H1 (cell line): ENCODE results near the gene KRTAP3-1. TPM values are rescaled to one million over a fixed set of nuclear protein-coding genes. Genes with fewer than 3 reads are reported as not detected.

Experiments
- CTCF ChIA-PET: fragments of 300-600 bp; sonication (Branson Sonifier 250); formaldehyde crosslinking; loops from one replicate; lab custom pipeline; 2021; ENCODE audit not compliant: partially characterized antibody; lab: Charles Lee
- POLR2A ChIA-PET: fragments of 300-600 bp; sonication (Branson Sonifier 250); formaldehyde crosslinking; loops from one replicate; lab custom pipeline; 2021; ENCODE audit warnings: inconsistent platforms; ENCODE audit not compliant: partially characterized antibody; lab: Charles Lee
- DNase-seq, 2 experiments: peaks; one replicate each; pipeline versions ENCODE4 v3.0.0 to v3.0.0-alpha.2; 2010 to 2022; ENCODE audit warnings: low spot score in 2 of 2, low read depth in 1 of 2, mixed read lengths in 1 of 2
- FAIRE-seq: peaks from 2 replicates; lab custom pipeline; 2011; peaks lifted over from hg19 to GRCh38; lab: Jason Lieb, UNC
- H2AFZ ChIP-seq: 2 replicates; pipeline ENCODE4 v1.8.1; 2012; ENCODE audit warnings: low read length, inconsistent platforms
- H2AK5ac ChIP-seq: 2 replicates; pipeline ENCODE4 v1.6.1; 2013; ENCODE audit warnings: low read depth, low read length
- H2BK120ac ChIP-seq: replicated peaks from 2 replicates; pipeline ENCODE3; 2013; ENCODE audit warnings: low read depth, low read length, inconsistent platforms
- H2BK12ac ChIP-seq: 2 replicates; pipeline ENCODE4 v1.6.1; 2013; ENCODE audit warnings: low read depth, low read length
- H2BK15ac ChIP-seq: 2 replicates; pipeline ENCODE4 v1.6.1; 2013; ENCODE audit warnings: low read length
- H2BK20ac ChIP-seq: 2 replicates; pipeline ENCODE4 v1.6.1; 2013; ENCODE audit warnings: low read length
- H2BK5ac ChIP-seq: 2 replicates; pipeline ENCODE4 v1.6.1; 2013; ENCODE audit warnings: low read depth, low read length
- H3K14ac ChIP-seq: 2 replicates; pipeline ENCODE4 v1.6.1; 2013; ENCODE audit warnings: inconsistent platforms; ENCODE audit not compliant: insufficient read length
- H3K18ac ChIP-seq: 2 replicates; pipeline ENCODE4 v1.6.1; 2013; ENCODE audit warnings: low read length; ENCODE audit errors: extremely low read depth
- H3K23ac ChIP-seq: 2 replicates; pipeline ENCODE4 v1.6.1; 2013; ENCODE audit warnings: inconsistent platforms; ENCODE audit not compliant: insufficient read length
- H3K23me2 ChIP-seq: 2 replicates; pipeline ENCODE4 v1.6.1; 2013; ENCODE audit warnings: low read depth, low read length
- H3K27ac ChIP-seq: 2 replicates; pipeline ENCODE4 v1.6.1; 2011; ENCODE audit warnings: low read depth, low read length, inconsistent platforms
- H3K27me3 ChIP-seq, 4 experiments: replicated peaks in 1 of 4; 1 replicate in 1 of 4; 2 replicates in 3 of 4; pipeline versions ENCODE4 v1.6.1 to v1.8.1; 2011 to 2013; ENCODE audit warnings: low read length in 3 of 4, mild to moderate bottlenecking in 3 of 4, inconsistent platforms in 2 of 4, mixed read lengths in 2 of 4, moderate library complexity in 1 of 4; ENCODE audit not compliant: control insufficient read depth in 3 of 4, insufficient read depth in 3 of 4; ENCODE audit errors: extremely low read depth in 1 of 4
- H3K36me3 ChIP-seq, 4 experiments: 2 replicates each; pipeline versions ENCODE4 v1.6.1 to v1.8.1; 2011 to 2013; ENCODE audit warnings: mild to moderate bottlenecking in 4 of 4, low read length in 3 of 4, moderate library complexity in 2 of 4, control low read depth in 1 of 4, inconsistent platforms in 1 of 4; ENCODE audit not compliant: insufficient read depth in 4 of 4, control insufficient read depth in 2 of 4
- H3K4ac ChIP-seq: replicated peaks from 2 replicates; pipeline ENCODE3; 2013; ENCODE audit warnings: low read length, low read depth, mixed read lengths, inconsistent platforms; ENCODE audit not compliant: insufficient read length
- H3K4me1 ChIP-seq, 4 experiments: replicated peaks in 1 of 4; 1 replicate in 1 of 4; 2 replicates in 3 of 4; pipeline versions ENCODE4 v1.6.1 to v1.8.1; 2011 to 2013; ENCODE audit warnings: low read length in 3 of 4, inconsistent platforms in 2 of 4, mixed read lengths in 1 of 4; ENCODE audit not compliant: insufficient read depth in 4 of 4, control insufficient read depth in 3 of 4
- H3K4me2 ChIP-seq, 2 experiments: 2 replicates each; pipeline versions ENCODE4 v1.6.1 to v1.8.1; 2011 to 2013; ENCODE audit warnings: low read depth in 2 of 2, low read length in 2 of 2, control low read depth in 1 of 2, inconsistent platforms in 1 of 2, mild to moderate bottlenecking in 1 of 2; ENCODE audit not compliant: insufficient read depth in 1 of 2
- H3K4me3 ChIP-seq, 4 experiments: fragments of 200-600, 300-600 bp in 1 of 4; sonication (generic), shearing (Covaris generic), sonication (Bioruptor Twin) in 1 of 4; 2 replicates each; pipeline versions ENCODE4 v1.5.1 to v1.8.1; 2011 to 2016; ENCODE audit warnings: low read length in 4 of 4, low read depth in 3 of 4, control low read depth in 2 of 4, inconsistent platforms in 2 of 4, mild to moderate bottlenecking in 2 of 4, mixed read lengths in 1 of 4, moderate library complexity in 1 of 4; ENCODE audit not compliant: insufficient read depth in 2 of 4; ENCODE audit errors: extremely low read depth in 1 of 4
- H3K56ac ChIP-seq: replicated peaks from 2 replicates; pipeline ENCODE3; 2013; ENCODE audit warnings: low read depth, mild to moderate bottlenecking, mixed read lengths, low read length, inconsistent platforms; ENCODE audit not compliant: insufficient read length
- H3K79me1 ChIP-seq: 2 replicates; pipeline ENCODE4 v1.6.1; 2013; ENCODE audit warnings: low read depth, low read length, control low read depth
- H3K79me2 ChIP-seq, 2 experiments: 2 replicates each; pipeline versions ENCODE4 v1.6.1 to v1.8.1; 2012 to 2013; ENCODE audit warnings: low read length in 2 of 2, mild to moderate bottlenecking in 2 of 2, inconsistent platforms in 1 of 2; ENCODE audit not compliant: insufficient read depth in 2 of 2, control insufficient read depth in 1 of 2
- H3K9ac ChIP-seq, 4 experiments: replicated peaks in 1 of 4; 1 replicate in 1 of 4; 2 replicates in 3 of 4; pipeline versions ENCODE4 v1.6.1 to v1.8.1; 2011 to 2013; ENCODE audit warnings: low read depth in 3 of 4, low read length in 3 of 4, control low read depth in 2 of 4, mild to moderate bottlenecking in 2 of 4, moderate library complexity in 2 of 4, inconsistent platforms in 1 of 4; ENCODE audit errors: extremely low read depth in 1 of 4
- H3K9me3 ChIP-seq, 2 experiments: 2 replicates each; pipeline versions ENCODE4 v1.6.1 to v1.8.1; 2012 to 2013; ENCODE audit warnings: mild to moderate bottlenecking in 2 of 2, moderate library complexity in 2 of 2, control low read depth in 1 of 2, inconsistent platforms in 1 of 2, low read depth in 1 of 2, low read length in 1 of 2, mixed read lengths in 1 of 2; ENCODE audit not compliant: insufficient read depth in 2 of 2
- H4K20me1 ChIP-seq, 2 experiments: replicated peaks in 1 of 2; 2 replicates each; pipeline versions ENCODE3 to v1.8.1; 2011 to 2013; ENCODE audit warnings: inconsistent platforms in 2 of 2, low read length in 2 of 2, mild to moderate bottlenecking in 1 of 2; ENCODE audit not compliant: insufficient read depth in 2 of 2, control insufficient read depth in 1 of 2
- H4K5ac ChIP-seq: 2 replicates; pipeline ENCODE4 v1.6.1; 2013; ENCODE audit warnings: low read length, low read depth, mixed read lengths, inconsistent platforms; ENCODE audit not compliant: insufficient read length
- H4K8ac ChIP-seq: 2 replicates; pipeline ENCODE4 v1.8.0; 2013; ENCODE audit warnings: mild to moderate bottlenecking, moderate library complexity, low read length, inconsistent platforms; ENCODE audit not compliant: insufficient read depth; ENCODE audit errors: extremely low read depth
- H4K91ac ChIP-seq: replicated peaks from 2 replicates; pipeline ENCODE3; 2013; ENCODE audit warnings: low read length, mixed read lengths, inconsistent platforms; ENCODE audit not compliant: insufficient read length
- CHD1 ChIP-seq: IDR thresholded peaks from 2 replicates; pipeline ENCODE4 v1.6.1; 2012; ENCODE audit warnings: low read depth, low read length, improper control_type of control experiment
- polyA plus RNA-seq, 7 experiments: library from polyadenylated mRNA; depleted of rRNA in 3 of 7; stranded (reverse) in 5 of 7; unstranded in 2 of 7; fragments of >200 nt in 5 of 7; fragments of 200-250 nt in 2 of 7; gene quantifications; 1 replicate in 5 of 7; 2 replicates in 1 of 7; 4 replicates in 1 of 7; pipeline versions ENCODE4 v1.2.1 to v1.2.3, GENCODE V29; 2011 to 2013; ENCODE audit warnings: missing spikeins in 2 of 7, mixed read lengths in 2 of 7
- total RNA-seq: library from RNA; stranded (reverse); fragmentation: NEBNext Ultra II Directional; extraction: Animal tissue kit (Norgen Biotek cat#: 25700); gene quantifications from 2 replicates; pipeline ENCODE4 v1.2.1, GENCODE V29; 2021

The KRTAP3-1 gene
- total and polyA plus RNA-seq, 2 of the 8 experiments (the other 6 are each of a cell fraction or from before 2014, with no cell fraction given) = not detected

DNA sequence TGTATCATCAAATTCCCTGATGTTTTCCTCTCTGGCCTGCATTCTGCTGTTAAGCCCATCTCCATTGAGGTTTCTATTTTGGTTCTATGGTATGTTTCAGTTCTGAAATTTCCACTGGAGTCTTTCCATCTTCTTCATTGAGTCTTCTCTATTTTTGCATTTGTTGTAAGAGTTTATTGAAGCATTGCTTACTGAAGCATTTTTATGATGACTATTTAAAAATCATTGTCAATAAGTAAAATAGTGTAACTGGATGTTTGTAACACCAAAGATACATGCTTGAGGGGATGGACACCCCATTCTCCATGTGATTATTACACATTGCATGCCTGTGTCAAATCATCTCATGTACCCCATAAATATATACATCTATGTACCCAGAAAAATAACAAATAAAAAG is 33.4 kb downstream of the KRTAP3-1 start:
- no peaks in the 10 kb centered on the region for H3K36me3 ChIP-seq
- no peak overlapping the region for H4K91ac ChIP-seq
- no peaks in the 10 kb centered on the region for H3K79me2 ChIP-seq
- H2AFZ ChIP-seq = no peak overlapping the region
- H3K56ac ChIP-seq = no peak overlapping the region
- H4K8ac ChIP-seq = no peak overlapping the region
- no peaks in the 10 kb centered on the region for H3K23me2 ChIP-seq
- no peak overlapping the region for H2BK15ac ChIP-seq
- H3K18ac ChIP-seq = no peak overlapping the region
- no peak overlapping the region for H2BK5ac ChIP-seq
- H3K79me1 ChIP-seq = no peaks in the 10 kb centered on the region
- H3K23ac ChIP-seq = no peak overlapping the region
- H2BK20ac ChIP-seq = no peak overlapping the region
- H3K9me3 ChIP-seq = no peaks in the 10 kb centered on the region
- H2BK120ac ChIP-seq = no peak overlapping the region
- peaks cover 0 to 8% (median 2%) of the 10 kb centered on the region in 4 experiments; a peak in 3 of 7 replicates for H3K4me1 ChIP-seq
- H2BK12ac ChIP-seq = no peak overlapping the region
- no peak overlapping the region for H2AK5ac ChIP-seq
- H4K5ac ChIP-seq = no peak overlapping the region
- no peak overlapping the region for H3K4me2 ChIP-seq
- no peak overlapping the region for H3K14ac ChIP-seq
- no peak for FAIRE-seq
- no peak overlapping the region for H3K4me3 ChIP-seq
- no peak for DNase-seq
- H3K4ac ChIP-seq = no peak overlapping the region
- H3K27ac ChIP-seq = no peak overlapping the region
- POLR2A ChIA-PET = no interaction called here
- no peaks in the 10 kb centered on the region for H3K27me3 ChIP-seq
- CTCF ChIA-PET = interaction anchor here (0.6 kb wide), 1 partner anchor 67 kb away, joined by 3 read pairs; no protein-coding TSS in a partner anchor
- no peak overlapping the region for H3K9ac ChIP-seq
- no peaks in the 10 kb centered on the region for H4K20me1 ChIP-seq
- no peak for TF ChIP-seq CHD1
